Measurements from ENCODE around the gene CFAP99.

Gene CFAP99

GRCh38 chr4:2383760-2384159, 35.0 kb upstream of the CFAP99 start:
- no peak for TF ChIP-seq TAF1 (IDR thresholded peaks at IDR 0.05; ENCODE audit: low read depth)
- TF ChIP-seq FOXM1 (IDR thresholded peaks at IDR 0.05; ENCODE audit: borderline replicate concordance, low read depth) = no peak
- TF ChIP-seq YY1 (IDR thresholded peaks at IDR 0.05; ENCODE audit: low read depth) = no peak
- no peak for TF ChIP-seq TCF12 (IDR thresholded peaks at IDR 0.05; ENCODE audit: low read depth)
- TF ChIP-seq EGR1 (IDR thresholded peaks at IDR 0.05) = no peak

DNA sequence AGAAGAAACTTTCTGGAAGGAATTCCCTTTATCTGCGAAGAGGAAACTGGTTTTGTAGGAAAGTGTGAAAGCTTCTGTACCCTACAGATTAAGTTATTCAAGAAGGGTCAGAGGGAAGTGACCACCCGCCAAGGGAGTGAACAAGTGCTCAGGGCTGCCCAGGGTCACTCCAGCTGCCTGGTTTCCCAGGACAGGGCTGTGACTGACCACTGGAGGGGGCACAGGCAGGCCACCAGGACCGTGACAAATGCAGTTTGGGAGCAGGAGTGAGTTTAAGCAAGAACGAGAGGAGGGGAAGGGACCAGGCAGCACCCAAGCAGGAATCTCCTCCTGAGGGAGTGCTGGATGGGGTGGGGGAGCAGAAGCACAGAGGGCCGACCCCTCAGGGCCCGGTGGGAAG, 34.5 kb upstream of the CFAP99 start:
- no peak for TF ChIP-seq YY1 (IDR thresholded peaks at IDR 0.05; ENCODE audit: low read depth)
- TF ChIP-seq EP300 (IDR thresholded peaks at IDR 0.05; ENCODE audit: borderline replicate concordance) = no peak

DNA sequence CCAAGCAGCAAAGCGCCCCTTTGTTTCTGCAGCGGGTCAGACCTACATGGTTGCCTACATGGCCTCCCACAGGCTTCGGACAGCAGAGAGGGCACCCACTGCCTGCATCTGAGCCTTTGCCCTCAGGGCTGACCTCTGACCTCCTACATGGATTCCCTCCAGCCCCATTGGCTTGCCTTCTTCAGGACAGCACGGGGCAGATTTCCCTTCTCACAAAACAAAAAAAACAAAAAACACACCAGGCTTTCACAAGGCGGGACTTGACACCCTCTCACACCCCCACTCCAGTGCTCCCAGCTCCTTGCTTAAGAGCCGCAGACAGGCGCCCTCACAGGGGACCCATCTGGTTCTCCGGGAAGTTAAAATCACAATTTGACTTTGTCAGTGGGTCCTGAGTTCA, 33.2 kb upstream of the CFAP99 start:
- no peak for TF ChIP-seq EGR1 (IDR thresholded peaks at IDR 0.05)
- no peak for TF ChIP-seq FOXM1 (IDR thresholded peaks at IDR 0.05; ENCODE audit: borderline replicate concordance, low read depth)
- TF ChIP-seq, protein P1, sequence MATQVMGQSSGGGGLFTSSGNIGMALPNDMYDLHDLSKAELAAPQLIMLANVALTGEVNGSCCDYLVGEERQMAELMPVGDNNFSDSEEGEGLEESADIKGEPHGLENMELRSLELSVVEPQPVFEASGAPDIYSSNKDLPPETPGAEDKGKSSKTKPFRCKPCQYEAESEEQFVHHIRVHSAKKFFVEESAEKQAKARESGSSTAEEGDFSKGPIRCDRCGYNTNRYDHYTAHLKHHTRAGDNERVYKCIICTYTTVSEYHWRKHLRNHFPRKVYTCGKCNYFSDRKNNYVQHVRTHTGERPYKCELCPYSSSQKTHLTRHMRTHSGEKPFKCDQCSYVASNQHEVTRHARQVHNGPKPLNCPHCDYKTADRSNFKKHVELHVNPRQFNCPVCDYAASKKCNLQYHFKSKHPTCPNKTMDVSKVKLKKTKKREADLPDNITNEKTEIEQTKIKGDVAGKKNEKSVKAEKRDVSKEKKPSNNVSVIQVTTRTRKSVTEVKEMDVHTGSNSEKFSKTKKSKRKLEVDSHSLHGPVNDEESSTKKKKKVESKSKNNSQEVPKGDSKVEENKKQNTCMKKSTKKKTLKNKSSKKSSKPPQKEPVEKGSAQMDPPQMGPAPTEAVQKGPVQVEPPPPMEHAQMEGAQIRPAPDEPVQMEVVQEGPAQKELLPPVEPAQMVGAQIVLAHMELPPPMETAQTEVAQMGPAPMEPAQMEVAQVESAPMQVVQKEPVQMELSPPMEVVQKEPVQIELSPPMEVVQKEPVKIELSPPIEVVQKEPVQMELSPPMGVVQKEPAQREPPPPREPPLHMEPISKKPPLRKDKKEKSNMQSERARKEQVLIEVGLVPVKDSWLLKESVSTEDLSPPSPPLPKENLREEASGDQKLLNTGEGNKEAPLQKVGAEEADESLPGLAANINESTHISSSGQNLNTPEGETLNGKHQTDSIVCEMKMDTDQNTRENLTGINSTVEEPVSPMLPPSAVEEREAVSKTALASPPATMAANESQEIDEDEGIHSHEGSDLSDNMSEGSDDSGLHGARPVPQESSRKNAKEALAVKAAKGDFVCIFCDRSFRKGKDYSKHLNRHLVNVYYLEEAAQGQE (IDR thresholded peaks at IDR 0.05; ENCODE audit: low read depth) = no peak
- TF ChIP-seq CREB1 (IDR thresholded peaks at IDR 0.05; ENCODE audit: low read depth) = no peak
- no peak for TF ChIP-seq YY1 (IDR thresholded peaks at IDR 0.05; ENCODE audit: low read depth)
- no peak for TF ChIP-seq RAD21 (IDR thresholded peaks at IDR 0.05; ENCODE audit: low read depth)
- TF ChIP-seq, protein P2, sequence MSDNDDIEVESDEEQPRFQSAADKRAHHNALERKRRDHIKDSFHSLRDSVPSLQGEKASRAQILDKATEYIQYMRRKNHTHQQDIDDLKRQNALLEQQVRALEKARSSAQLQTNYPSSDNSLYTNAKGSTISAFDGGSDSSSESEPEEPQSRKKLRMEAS (IDR thresholded peaks at IDR 0.05) = no peak
- no peak for TF ChIP-seq USF1 (IDR thresholded peaks at IDR 0.05)
- no peak for TF ChIP-seq EP300 (IDR thresholded peaks at IDR 0.05; ENCODE audit: borderline replicate concordance)
- TF ChIP-seq CEBPB (IDR thresholded peaks at IDR 0.05) = no peak
- no peak for TF ChIP-seq TCF12 (IDR thresholded peaks at IDR 0.05; ENCODE audit: low read depth)
- no peak for TF ChIP-seq TAF1 (IDR thresholded peaks at IDR 0.05; ENCODE audit: low read depth)
- no peak for TF ChIP-seq ZBTB7A (IDR thresholded peaks at IDR 0.05; ENCODE audit: low read depth)
- TF ChIP-seq TEAD4 (IDR thresholded peaks at IDR 0.05) = no peak
- no peak for TF ChIP-seq NFIC (IDR thresholded peaks at IDR 0.05)

DNA sequence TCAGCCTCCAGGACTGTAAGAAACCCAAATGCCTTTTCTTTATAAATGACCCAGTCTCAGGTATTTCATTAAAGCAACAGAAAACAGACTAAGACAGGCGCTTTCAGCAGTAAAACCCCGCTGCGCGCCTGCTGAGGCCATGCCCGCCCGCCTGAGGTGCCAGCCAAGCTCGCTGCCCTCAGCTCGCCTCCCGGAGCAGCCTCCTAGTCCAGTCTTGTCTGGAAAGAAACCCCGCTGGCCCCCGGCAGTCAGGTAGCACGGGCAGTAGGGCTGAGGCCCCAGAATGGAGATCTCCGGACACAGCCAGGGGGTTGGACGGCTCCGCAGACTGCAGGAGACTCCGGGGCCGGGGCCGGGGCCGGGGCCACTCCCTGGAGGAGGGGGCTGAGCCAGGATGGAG, 32.0 kb upstream of the CFAP99 start:
- TF ChIP-seq EP300 (IDR thresholded peaks at IDR 0.05; ENCODE audit: borderline replicate concordance) (no peak), FOXM1 (IDR thresholded peaks at IDR 0.05; ENCODE audit: borderline replicate concordance, low read depth) (no peak), CREB1 (IDR thresholded peaks at IDR 0.05; ENCODE audit: low read depth) (no peak), NFIC (IDR thresholded peaks at IDR 0.05) (no peak), USF1 (IDR thresholded peaks at IDR 0.05) (no peak), TCF12 (IDR thresholded peaks at IDR 0.05; ENCODE audit: low read depth) (no peak), RAD21 (IDR thresholded peaks at IDR 0.05; ENCODE audit: low read depth) (no peak), ZBTB7A (IDR thresholded peaks at IDR 0.05; ENCODE audit: low read depth) (no peak), TEAD4 (IDR thresholded peaks at IDR 0.05) (no peak), CEBPB (IDR thresholded peaks at IDR 0.05) (no peak), YY1 (IDR thresholded peaks at IDR 0.05; ENCODE audit: low read depth) (no peak), EGR1 (IDR thresholded peaks at IDR 0.05) (no peak), TAF1 (IDR thresholded peaks at IDR 0.05; ENCODE audit: low read depth) (no peak)
- TF ChIP-seq, protein P2 (IDR thresholded peaks at IDR 0.05) = no peak
- TF ChIP-seq, protein P1 (IDR thresholded peaks at IDR 0.05; ENCODE audit: low read depth) = no peak

GRCh38 chr4:2387218-2387617, 31.5 kb upstream of the CFAP99 start:
- TF ChIP-seq TEAD4 (IDR thresholded peaks at IDR 0.05) (no peak), RAD21 (IDR thresholded peaks at IDR 0.05; ENCODE audit: low read depth) (no peak), TAF1 (IDR thresholded peaks at IDR 0.05; ENCODE audit: low read depth) (no peak), TCF12 (IDR thresholded peaks at IDR 0.05; ENCODE audit: low read depth) (no peak)

- TF ChIP-seq TCF12 (IDR thresholded peaks at IDR 0.05; ENCODE audit: low read depth) (no peak), RAD21 (IDR thresholded peaks at IDR 0.05; ENCODE audit: low read depth) (no peak), USF1 (IDR thresholded peaks at IDR 0.05) (no peak), EP300 (IDR thresholded peaks at IDR 0.05; ENCODE audit: borderline replicate concordance) (no peak), ZBTB7A (IDR thresholded peaks at IDR 0.05; ENCODE audit: low read depth) (no peak), CEBPB (IDR thresholded peaks at IDR 0.05) (no peak), EGR1 (IDR thresholded peaks at IDR 0.05) (no peak)
- TF ChIP-seq, protein P1 (IDR thresholded peaks at IDR 0.05; ENCODE audit: low read depth) = no peak
Observed at GRCh38 chr4:2387829-2388228, 30.9 kb upstream of the CFAP99 start.
